Measurements from ENCODE around the gene PDZD2. TPM values are rescaled to one million over a fixed set of nuclear protein-coding genes. Genes with fewer than 3 reads are reported as not detected.

Gene PDZD2
- total RNA-seq, 1 experiment from 2014 or later: 2.2 TPM

DNA sequence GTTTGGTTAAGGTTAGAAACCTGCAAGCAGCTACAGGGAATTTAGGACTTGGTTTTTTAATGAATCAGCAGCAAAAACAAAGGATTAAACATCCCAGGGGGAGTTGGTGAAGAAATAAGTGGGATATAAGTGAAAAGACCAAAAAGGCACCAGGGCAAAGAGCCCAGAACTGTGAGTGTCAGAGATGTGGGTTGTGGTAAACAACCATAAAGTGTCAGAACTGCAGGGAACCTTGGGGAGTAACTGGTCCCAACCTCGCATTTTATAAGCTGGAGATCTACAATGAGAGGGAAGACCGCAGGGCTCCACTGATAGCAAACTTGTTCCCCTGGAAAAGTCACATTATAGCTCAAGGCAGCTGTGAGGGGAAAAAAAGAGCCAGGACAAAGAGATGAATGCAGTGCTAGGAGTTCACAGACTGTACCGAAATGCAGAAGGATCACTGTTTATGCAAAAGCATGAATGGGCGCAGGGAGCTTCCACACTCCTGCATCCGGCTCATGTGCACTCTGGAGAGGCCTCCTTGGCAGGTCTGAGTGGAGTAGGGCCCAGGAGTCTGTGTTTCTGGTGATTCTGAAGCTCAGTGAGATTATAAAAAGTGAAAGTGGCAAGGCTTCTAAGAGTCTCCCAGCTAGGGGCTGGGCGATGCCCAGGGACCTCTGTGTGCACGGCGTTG lies 378.9 kb downstream of the PDZD2 start:
- Histone ChIP-seq H3K9me3 (ENCODE audit: low read depth, low read length, poor library complexity, severe bottlenecking) (no peaks in the 10 kb centered on the region), H3K27me3 (replicated peaks; ENCODE audit: insufficient read depth, low read depth, low read length, poor library complexity) (no peaks in the 10 kb centered on the region), H3K27ac (ENCODE audit: low read depth, low read length, poor library complexity, severe bottlenecking) (peak overlapping the region; percentile 57), H3K4me1 (ENCODE audit: insufficient read depth, low read length, poor library complexity, severe bottlenecking) (peaks cover 30% of the 10 kb centered on the region), H3K4me3 (ENCODE audit: low read depth, low read length, poor library complexity, severe bottlenecking) (no peak overlapping the region), H3K36me3 (ENCODE audit: insufficient read depth, low read length, poor library complexity, severe bottlenecking) (no peaks in the 10 kb centered on the region)
- no peak for TF ChIP-seq EZH2 (IDR thresholded peaks at IDR 0.05; ENCODE audit: borderline replicate concordance, low read depth, low read length, poor library complexity, severe bottlenecking)
- TF ChIP-seq, protein P1, sequence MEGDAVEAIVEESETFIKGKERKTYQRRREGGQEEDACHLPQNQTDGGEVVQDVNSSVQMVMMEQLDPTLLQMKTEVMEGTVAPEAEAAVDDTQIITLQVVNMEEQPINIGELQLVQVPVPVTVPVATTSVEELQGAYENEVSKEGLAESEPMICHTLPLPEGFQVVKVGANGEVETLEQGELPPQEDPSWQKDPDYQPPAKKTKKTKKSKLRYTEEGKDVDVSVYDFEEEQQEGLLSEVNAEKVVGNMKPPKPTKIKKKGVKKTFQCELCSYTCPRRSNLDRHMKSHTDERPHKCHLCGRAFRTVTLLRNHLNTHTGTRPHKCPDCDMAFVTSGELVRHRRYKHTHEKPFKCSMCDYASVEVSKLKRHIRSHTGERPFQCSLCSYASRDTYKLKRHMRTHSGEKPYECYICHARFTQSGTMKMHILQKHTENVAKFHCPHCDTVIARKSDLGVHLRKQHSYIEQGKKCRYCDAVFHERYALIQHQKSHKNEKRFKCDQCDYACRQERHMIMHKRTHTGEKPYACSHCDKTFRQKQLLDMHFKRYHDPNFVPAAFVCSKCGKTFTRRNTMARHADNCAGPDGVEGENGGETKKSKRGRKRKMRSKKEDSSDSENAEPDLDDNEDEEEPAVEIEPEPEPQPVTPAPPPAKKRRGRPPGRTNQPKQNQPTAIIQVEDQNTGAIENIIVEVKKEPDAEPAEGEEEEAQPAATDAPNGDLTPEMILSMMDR (conservative IDR thresholded peaks at IDR 0.05; ENCODE audit: low read depth, low read length): no peak
- intact Hi-C loops (cut with micrococcal nuclease; ENCODE audit: unreplicated experiment): no loop called here
- POLR2A ChIA-PET (ENCODE audit: low non-redundant PET): no interaction called here
- BruUV-seq (replicated peaks): no TSS peak
- CTCF ChIA-PET: no interaction called here
- DNase-seq (ENCODE audit: low spot score): peak; percentile 33

DNA sequence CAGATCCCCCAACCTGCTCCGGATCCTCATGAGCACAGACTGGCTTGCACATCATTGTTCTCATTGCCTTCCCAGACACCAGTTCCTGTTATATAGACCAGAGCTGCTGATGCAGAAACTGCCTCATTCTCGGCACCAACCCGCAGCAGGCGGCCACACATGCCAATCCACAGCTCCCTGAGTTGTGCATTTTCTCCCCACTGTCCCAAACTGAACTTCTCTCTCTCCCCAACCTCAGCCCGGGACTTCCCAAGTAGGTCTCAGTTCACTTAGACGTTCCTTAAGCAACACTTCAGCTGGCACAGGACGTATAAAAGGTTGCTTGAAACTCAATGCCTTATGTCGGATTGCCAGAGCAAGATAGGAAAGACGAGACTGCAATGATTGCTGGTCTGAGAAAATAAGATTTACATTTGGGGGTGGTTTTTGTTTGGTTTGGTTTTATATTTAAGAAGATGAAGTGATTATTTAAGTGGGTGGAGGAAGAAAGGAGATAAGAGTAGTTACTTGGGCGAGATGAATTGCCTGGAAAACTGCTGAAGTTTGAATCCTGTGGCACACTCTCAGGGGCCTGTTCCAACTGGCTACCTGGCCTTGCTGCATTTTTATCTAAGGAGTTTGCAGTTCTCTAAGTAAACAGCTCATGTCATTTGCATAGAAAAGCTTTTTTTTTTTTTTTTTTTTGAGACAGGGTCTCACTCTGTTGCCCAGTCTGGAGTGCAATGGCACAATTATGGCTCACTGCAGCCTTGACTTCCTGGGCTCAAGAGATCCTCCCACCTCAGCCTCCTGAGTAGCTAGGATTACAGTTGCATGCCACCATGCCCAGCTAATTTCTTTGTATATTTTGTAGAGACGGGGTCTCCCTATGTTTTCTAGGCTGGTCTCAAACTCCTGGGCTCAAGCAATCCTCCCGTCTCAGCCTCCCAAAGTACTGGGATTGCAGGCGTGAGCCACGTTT lies 379.8 kb downstream of the PDZD2 start:
- BruUV-seq (replicated peaks): no TSS peak
- ChIA-PET POLR2A (ENCODE audit: low non-redundant PET) (no interaction called here), CTCF (interaction anchor here (0.6 kb wide), 2 partner anchors 11 to 50 kb away, joined by 4 to 7 read pairs; no protein-coding TSS in a partner anchor)
- DNase-seq (ENCODE audit: low spot score): no peak
- H3K27me3 ChIP-seq (replicated peaks; ENCODE audit: insufficient read depth, low read depth, low read length, poor library complexity): no peaks in the 10 kb centered on the region
- H3K9me3 ChIP-seq (ENCODE audit: low read depth, low read length, poor library complexity, severe bottlenecking): no peaks in the 10 kb centered on the region
- H3K4me3 ChIP-seq (ENCODE audit: low read depth, low read length, poor library complexity, severe bottlenecking): no peak overlapping the region
- intact Hi-C loops (cut with micrococcal nuclease; ENCODE audit: unreplicated experiment): no loop called here
- H3K4me1 ChIP-seq (ENCODE audit: insufficient read depth, low read length, poor library complexity, severe bottlenecking): peaks cover 22% of the 10 kb centered on the region
- TF ChIP-seq, protein P1 (conservative IDR thresholded peaks at IDR 0.05; ENCODE audit: low read depth, low read length): no peak
- no peak for TF ChIP-seq EZH2 (IDR thresholded peaks at IDR 0.05; ENCODE audit: borderline replicate concordance, low read depth, low read length, poor library complexity, severe bottlenecking)
- no peaks in the 10 kb centered on the region for H3K36me3 ChIP-seq (ENCODE audit: insufficient read depth, low read length, poor library complexity, severe bottlenecking)
- H3K27ac ChIP-seq (ENCODE audit: low read depth, low read length, poor library complexity, severe bottlenecking): no peak overlapping the region

GRCh38 chr5:32020271-32020670 lies 381.3 kb downstream of the PDZD2 start:
- CTCF ChIA-PET: no interaction called here
- intact Hi-C loops (cut with micrococcal nuclease; ENCODE audit: unreplicated experiment): no loop called here

More at GRCh38 chr5:32020271-32020670, 381.3 kb downstream of the PDZD2 start:
- H3K27ac ChIP-seq (ENCODE audit: low read depth, low read length, poor library complexity, severe bottlenecking): no peak overlapping the region
- no peak overlapping the region for H3K4me3 ChIP-seq (ENCODE audit: low read depth, low read length, poor library complexity, severe bottlenecking)
- POLR2A ChIA-PET (ENCODE audit: low non-redundant PET): no interaction called here
- H3K36me3 ChIP-seq (ENCODE audit: insufficient read depth, low read length, poor library complexity, severe bottlenecking): no peaks in the 10 kb centered on the region
- H3K9me3 ChIP-seq (ENCODE audit: low read depth, low read length, poor library complexity, severe bottlenecking): no peaks in the 10 kb centered on the region
- TF ChIP-seq, protein P1 (conservative IDR thresholded peaks at IDR 0.05; ENCODE audit: low read depth, low read length): no peak
- TF ChIP-seq EZH2 (IDR thresholded peaks at IDR 0.05; ENCODE audit: borderline replicate concordance, low read depth, low read length, poor library complexity, severe bottlenecking): no peak
- H3K4me1 ChIP-seq (ENCODE audit: insufficient read depth, low read length, poor library complexity, severe bottlenecking): peaks cover 11% of the 10 kb centered on the region
- no peak for DNase-seq (ENCODE audit: low spot score)
- no peaks in the 10 kb centered on the region for H3K27me3 ChIP-seq (replicated peaks; ENCODE audit: insufficient read depth, low read depth, low read length, poor library complexity)
- no TSS peak for BruUV-seq (replicated peaks)
